HEK293T (cell line): ENCODE measurements around the gene HDAC9.

ENCODE experiments used
- BHLHE40 ChIP-seq: fragments of 450-650 bp; IDR thresholded peaks from 2 replicates; pipeline ENCODE4 v1.6.1; 2016; ENCODE audit warnings: mild to moderate bottlenecking, moderate library complexity, borderline replicate concordance
- ELF4 ChIP-seq: fragments of 450-650 bp; IDR thresholded peaks from 2 replicates; pipeline ENCODE4 v1.6.1; 2017; ENCODE audit warnings: antibody characterized with exemption
- FOXA1 ChIP-seq: fragments of 450-650 bp; IDR thresholded peaks from 2 replicates; pipeline ENCODE4 v1.6.1; 2016; ENCODE audit warnings: mild to moderate bottlenecking
- FOXM1 ChIP-seq: fragments of 450-650 bp; IDR thresholded peaks from 2 replicates; pipeline ENCODE4 v1.6.1; 2017; ENCODE audit warnings: mild to moderate bottlenecking, borderline replicate concordance
- HDGF ChIP-seq: fragments of 450-650 bp; IDR thresholded peaks from 2 replicates; pipeline ENCODE4 v1.6.1; 2017; ENCODE audit warnings: antibody characterized with exemption, borderline replicate concordance
- PKNOX1 ChIP-seq: fragments of 450-650 bp; IDR thresholded peaks from 2 replicates; pipeline ENCODE4 v1.6.1; 2016
- SP1 ChIP-seq: fragments of 450-650 bp; IDR thresholded peaks from 2 replicates; pipeline ENCODE4 v1.6.1; 2017
- SUZ12 ChIP-seq: fragments of 450-650 bp; IDR thresholded peaks from 2 replicates; pipeline ENCODE4 v1.6.1; 2016; ENCODE audit warnings: mild to moderate bottlenecking
- TARDBP ChIP-seq: fragments of 450-650 bp; IDR thresholded peaks from 2 replicates; pipeline ENCODE4 v1.6.1; 2016

DNA sequence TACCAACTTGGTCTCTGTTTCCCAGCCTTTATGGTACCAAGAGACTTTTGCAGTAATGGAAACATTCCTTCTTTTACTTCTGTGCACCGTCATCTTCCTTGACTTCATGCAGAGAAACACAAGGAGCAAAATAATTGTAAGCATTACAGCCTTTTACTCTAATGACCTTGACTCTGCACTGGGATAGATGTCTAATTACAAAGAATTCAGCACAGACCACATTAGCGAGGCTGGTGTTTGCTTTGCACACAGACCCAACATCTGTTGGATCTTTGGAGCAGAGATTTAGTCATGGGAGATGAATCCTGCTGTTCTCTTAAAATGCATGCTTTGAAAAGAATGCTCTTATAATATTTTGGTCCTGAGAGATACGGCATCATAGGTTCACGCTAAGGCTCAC lies 360.2 kb downstream of the HDAC9 start:
- TF ChIP-seq ELF4 (no peak), FOXM1 (no peak), SP1 (no peak), BHLHE40 (no peak), SUZ12 (no peak), TARDBP (no peak), HDGF (no peak), FOXA1 (no peak), PKNOX1 (no peak)
